Measurements from ENCODE around the gene TNNT3.
"Not testable (repeated sequence)": the region's sequence is repeated elsewhere in the genome, so short reads cannot be mapped to it uniquely, and the experiment has no call there.

The TNNT3 gene

DNA sequence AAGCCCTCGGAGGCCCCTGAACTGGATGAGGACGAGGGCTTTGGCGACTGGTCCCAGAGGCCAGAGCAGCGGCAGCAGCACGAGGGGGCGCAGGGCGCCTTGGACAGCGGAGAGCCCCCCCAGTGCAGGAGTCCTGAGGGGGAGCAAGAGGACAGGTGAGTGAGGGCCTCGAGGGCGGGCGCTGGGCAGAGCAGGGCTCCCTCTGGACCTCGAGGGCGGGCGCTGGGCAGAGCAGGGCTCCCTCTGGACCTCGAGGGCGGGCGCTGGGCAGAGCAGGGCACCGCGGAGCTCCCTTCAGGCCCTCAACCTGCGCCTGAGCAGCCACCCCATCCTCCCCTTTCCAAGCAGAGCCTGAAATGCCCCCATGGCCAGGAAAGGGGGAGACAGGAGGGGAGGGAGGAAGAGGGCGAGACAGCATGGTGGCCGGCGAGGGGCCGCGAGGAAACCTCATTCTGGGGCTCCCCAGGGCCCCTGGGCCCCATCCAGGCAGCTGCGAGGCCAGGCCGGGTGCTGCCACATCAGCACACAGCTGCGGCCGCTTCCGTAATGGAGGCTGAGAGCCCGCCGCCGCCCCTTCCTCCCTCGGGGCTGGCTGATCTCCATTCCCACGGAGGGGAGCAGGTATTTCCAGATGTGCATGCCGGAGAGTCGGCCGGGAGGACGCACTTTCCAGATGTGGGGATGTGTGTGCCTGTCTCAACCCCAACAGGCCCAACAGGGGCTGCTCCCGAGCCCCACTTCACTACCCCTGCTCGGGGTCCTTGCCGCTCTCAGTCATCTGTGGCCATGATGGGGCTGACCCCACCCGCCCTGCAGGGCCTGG lies 37.9 kb upstream of the TNNT3 start:
- DNase-seq, result no peak

- DNase-seq, result peak; percentile 68
Observed at GRCh38 chr11:1882265-1883238, 37.0 kb upstream of the TNNT3 start.

DNA sequence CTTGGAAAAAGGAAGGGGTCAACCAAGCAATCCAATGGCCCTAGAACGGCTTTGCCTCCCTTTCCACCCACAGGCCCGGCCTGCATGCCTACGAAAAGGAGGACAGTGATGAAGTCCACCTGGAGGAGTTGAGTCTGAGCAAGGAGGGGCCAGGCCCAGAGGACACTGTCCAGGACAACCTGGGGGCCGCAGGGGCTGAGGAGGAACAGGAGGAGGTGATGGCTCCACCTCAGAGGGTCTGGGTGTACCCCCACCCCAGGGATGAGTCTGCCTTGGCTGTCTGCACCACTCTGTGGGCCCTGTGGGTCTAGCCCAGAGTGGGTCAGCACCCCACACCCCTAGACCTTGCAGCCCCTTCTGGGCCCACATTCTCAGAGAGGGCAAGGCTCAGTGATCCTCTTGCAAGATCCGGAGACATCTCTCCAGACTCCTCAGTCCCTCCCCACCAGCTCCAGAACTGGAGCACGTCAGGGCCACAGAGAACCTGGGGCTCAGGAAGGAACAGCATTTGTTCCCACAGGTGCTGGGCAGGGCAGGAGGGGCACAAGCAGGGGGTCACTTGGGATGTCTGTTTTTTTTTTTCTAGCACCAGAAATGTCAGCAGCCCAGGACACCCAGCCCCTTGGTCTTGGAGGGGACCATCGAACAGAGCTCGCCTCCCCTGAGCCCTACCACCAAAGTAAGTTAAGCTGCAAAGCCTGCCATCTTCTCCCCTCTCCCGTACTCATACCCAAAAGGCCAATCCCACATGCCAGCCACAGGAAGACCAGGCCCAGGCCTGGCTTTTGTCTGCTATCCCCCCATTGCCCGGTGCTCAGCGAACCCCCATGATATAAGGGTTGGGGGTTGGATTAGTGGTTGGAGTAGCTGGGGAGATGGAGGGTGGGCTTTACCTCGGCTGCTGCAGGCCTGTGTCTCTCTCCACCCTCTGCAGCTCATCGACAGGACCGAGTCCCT lies 35.9 kb upstream of the TNNT3 start:
- DNase-seq, result no peak

GRCh38 chr11:1884303-1884700 lies 35.2 kb upstream of the TNNT3 start:
- DNase-seq, result no peak

DNA sequence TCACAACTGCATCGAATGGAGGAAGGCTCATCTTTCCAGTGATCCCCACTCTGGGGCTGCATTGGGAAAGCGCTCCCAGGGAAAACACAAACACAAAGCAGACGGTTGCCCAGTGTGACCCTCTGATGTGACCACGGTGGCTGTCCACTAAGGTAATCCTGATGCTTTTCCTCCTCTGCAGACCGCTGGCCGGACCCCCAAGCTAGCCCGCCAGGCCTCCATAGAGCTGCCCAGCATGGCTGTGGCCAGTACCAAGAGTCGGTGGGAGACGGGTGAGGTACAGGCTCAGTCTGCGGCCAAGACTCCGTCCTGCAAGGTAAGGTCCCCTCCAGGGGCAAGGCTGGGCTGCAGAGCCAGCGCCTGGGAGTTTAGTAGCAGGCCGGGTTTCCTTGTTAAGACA lies 33.0 kb upstream of the TNNT3 start:
- not testable (repeated sequence) for DNase-seq

GRCh38 chr11:1887451-1888346 lies 31.8 kb upstream of the TNNT3 start:
- DNase-seq, result no peak

- no peak for DNase-seq
Observed at GRCh38 chr11:1888347-1888753, 31.2 kb upstream of the TNNT3 start.

GRCh38 chr11:1888811-1889210 lies 30.7 kb upstream of the TNNT3 start:
- DNase-seq, result no peak

DNA sequence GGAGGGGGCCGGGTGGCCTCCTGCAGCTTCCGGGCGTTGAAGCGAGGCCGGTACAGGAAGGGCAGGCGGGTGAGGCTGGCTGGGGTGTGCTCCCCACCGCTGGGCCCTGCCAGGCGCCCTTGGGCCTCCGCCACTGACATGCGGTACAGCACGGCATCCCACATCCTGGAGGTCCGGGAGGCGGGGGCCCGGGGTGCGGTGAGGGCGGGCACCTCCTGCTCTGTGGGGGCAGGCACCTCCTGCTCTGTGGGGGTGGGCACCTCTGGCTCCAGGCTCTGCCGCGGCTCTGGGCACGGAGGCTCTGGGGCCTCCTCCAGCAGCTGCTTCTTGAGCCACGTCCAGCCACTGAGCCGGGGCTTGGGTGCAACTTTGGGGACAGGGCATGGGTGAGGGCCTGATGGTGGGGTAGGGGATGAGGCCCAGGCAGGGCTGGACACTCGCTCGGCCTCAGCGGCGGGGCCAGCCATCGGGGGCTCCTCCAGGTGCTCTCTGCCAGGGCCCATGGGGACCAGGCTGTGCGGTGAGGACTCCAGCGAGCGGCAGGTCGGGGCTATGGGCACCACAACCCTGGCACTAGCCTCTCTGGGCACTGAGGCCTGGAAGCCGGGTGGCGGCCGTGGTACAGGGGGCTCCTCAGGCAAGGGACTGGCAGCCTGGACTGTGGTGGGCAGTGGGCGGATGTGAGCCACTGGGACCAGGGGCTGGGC lies 30.1 kb upstream of the TNNT3 start:
- peak; percentile 94 for DNase-seq

GRCh38 chr11:1889941-1890855 lies 29.3 kb upstream of the TNNT3 start:
- no peak for DNase-seq

- DNase-seq, result no peak
Observed at GRCh38 chr11:1890856-1891830, 28.4 kb upstream of the TNNT3 start.

DNA sequence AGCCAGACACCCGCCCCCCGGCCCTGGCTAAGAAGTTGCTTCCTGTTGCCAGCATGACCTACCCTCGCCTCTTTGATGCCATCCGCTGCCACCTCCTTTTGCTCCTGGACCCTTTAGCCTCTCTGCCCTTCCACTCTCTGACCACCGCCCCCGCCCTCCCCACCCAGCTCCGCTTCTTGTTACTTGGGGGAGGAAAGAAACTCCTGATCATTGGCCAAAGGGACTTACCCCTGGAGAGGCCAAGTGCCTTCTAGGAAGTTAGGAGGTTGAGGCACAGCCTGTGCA lies 27.7 kb upstream of the TNNT3 start, which contains the start of gene PRR33:
Gene PRR33 (minus strand): TSS at position 65 of the 285 bp plus-strand sequence. CDS start 1,311 bp downstream, outside the sequence.
- no peak for DNase-seq

DNA sequence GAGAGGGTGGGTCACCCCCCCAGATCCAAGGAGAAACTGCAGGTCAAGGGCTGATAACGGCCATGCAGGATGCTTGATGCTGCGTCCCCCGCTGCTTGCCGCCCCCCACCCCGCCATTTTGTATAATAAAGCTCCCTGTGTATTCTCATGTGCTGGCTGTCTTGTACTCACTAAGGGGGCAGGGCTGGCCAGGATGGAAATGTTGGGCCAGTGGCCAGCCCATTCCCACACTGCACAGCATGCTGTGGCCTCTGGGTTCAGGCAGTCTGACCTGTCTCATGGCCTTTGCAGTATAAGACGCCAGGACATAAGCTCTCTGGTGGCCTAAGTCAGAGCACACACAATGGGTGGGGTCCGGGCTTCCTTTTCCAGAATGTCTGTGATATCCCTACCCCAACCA lies 27.4 kb upstream of the TNNT3 start:
- DNase-seq, result no peak

GRCh38 chr11:1892558-1892957 lies 26.9 kb upstream of the TNNT3 start:
- DNase-seq, result no peak

- no peak for DNase-seq
Observed at GRCh38 chr11:1893581-1894359, 25.7 kb upstream of the TNNT3 start.

DNA sequence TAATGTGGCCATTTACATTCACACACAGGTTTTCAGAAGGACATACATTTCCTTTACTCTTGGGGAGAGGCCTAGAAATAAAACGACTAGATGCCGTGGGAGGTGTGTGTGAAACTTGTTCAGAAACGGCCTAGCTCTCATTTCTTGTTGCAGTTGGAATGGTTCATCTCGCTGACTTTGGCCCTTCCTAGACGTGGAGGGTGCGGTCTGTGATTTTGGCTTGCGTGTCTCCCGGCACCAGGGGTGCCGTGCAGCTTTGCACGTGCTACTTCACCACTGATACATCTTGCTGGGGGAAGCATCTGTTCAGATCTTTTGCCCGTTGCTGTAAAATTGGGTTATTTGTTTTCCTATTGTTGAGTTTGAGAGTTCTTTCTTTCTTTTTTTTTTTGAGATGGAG lies 24.7 kb upstream of the TNNT3 start:
- no peak for DNase-seq

- no peak for DNase-seq
Observed at GRCh38 chr11:1896468-1896867, 23.0 kb upstream of the TNNT3 start.

- DNase-seq, result peak; percentile 91
Observed at GRCh38 chr11:1896923-1897322, 22.6 kb upstream of the TNNT3 start.

Measured in GDM1 (cell line).